Measurements from ENCODE around the gene SLC2A11. TPM values are rescaled to one million over a fixed set of nuclear protein-coding genes. Genes with fewer than 3 reads are reported as not detected.

SLC2A11 gene
- total RNA-seq, 1 donor from 2014 or later: 9.2 TPM

- Mint-ChIP-seq H3K36me3 (ENCODE audit: low read depth, unreplicated experiment) (peaks cover 36% of the 10 kb centered on the region), H3K4me1 (ENCODE audit: unreplicated experiment) (no peaks in the 10 kb centered on the region), H3K9me3 (ENCODE audit: unreplicated experiment) (no peaks in the 10 kb centered on the region), H3K27me3 (ENCODE audit: unreplicated experiment) (peaks cover 10% of the 10 kb centered on the region), H3K4me3 (ENCODE audit: unreplicated experiment) (peak overlapping the region; percentile 47), H3K27ac (ENCODE audit: unreplicated experiment) (no peak overlapping the region)
- no peak for TF ChIP-seq CTCF (IDR thresholded peaks at IDR 0.05; ENCODE audit: unreplicated experiment)
- no peak for DNase-seq (ENCODE audit: low spot score)
Observed at GRCh38 chr22:23828800-23829680, 28.6 kb upstream of the SLC2A11 start.

DNA sequence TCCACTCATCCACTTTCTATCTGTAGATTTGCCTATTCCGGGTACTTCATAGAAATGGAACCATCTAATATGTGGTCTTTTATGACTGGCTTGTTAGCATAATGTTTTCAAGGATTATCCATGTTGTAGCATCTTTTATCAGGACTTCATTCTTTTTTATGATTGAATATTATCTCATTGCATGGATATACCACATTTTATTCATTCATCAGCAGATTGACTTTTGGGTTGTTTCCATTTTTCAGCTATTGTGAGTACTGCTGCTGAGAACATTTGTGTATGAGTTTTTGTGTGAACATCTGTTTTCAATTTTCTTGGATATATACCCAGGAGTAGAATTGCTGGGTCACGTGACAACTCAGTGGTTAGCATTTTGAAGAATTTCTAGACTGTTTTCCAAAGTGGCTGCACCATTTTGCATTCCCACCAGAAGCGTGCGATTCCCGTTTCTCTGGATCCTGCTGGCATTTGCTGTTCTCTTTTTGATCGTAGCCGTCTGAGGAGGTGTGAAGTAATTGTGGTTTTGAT is 27.8 kb upstream of the SLC2A11 start:
- no peak for DNase-seq (ENCODE audit: low spot score)
- peaks cover 34% of the 10 kb centered on the region for H3K36me3 Mint-ChIP-seq (ENCODE audit: low read depth, unreplicated experiment)
- no peaks in the 10 kb centered on the region for H3K4me1 Mint-ChIP-seq (ENCODE audit: unreplicated experiment)
- no peak overlapping the region for H3K27ac Mint-ChIP-seq (ENCODE audit: unreplicated experiment)
- peaks cover 11% of the 10 kb centered on the region for H3K27me3 Mint-ChIP-seq (ENCODE audit: unreplicated experiment)
- H3K4me3 Mint-ChIP-seq (ENCODE audit: unreplicated experiment): peak overlapping the region; percentile 4
- H3K9me3 Mint-ChIP-seq (ENCODE audit: unreplicated experiment): no peaks in the 10 kb centered on the region
- no peak for TF ChIP-seq CTCF (IDR thresholded peaks at IDR 0.05; ENCODE audit: unreplicated experiment)

GRCh38 chr22:23831261-23831660 is 26.4 kb upstream of the SLC2A11 start:
- TF ChIP-seq CTCF (IDR thresholded peaks at IDR 0.05; ENCODE audit: unreplicated experiment): no peak
- peaks cover 10% of the 10 kb centered on the region for H3K27me3 Mint-ChIP-seq (ENCODE audit: unreplicated experiment)
- no peak overlapping the region for H3K27ac Mint-ChIP-seq (ENCODE audit: unreplicated experiment)
- H3K4me1 Mint-ChIP-seq (ENCODE audit: unreplicated experiment): no peaks in the 10 kb centered on the region
- DNase-seq (ENCODE audit: low spot score): no peak
- H3K36me3 Mint-ChIP-seq (ENCODE audit: low read depth, unreplicated experiment): peaks cover 26% of the 10 kb centered on the region
- no peaks in the 10 kb centered on the region for H3K9me3 Mint-ChIP-seq (ENCODE audit: unreplicated experiment)
- H3K4me3 Mint-ChIP-seq (ENCODE audit: unreplicated experiment): no peak overlapping the region

DNA sequence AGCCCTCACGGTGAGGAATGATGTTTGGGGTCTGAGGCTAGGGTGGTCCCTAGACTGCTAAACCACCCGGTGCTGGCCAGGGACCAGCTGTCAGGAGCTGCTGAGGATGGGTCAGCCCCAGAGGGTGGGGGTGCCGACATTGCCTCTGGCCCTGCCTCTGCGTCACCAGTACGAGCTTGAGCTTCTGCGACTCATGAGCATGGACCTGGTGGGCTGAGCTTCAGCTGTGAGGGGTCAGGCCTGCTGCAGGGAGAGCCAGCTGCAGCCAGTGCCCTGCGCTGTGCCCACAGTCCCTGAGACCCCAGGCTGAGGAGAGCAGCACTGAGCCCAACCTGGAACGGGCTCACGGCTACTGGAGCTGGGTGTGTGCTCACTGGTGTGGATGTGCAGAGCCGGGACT is 25.9 kb upstream of the SLC2A11 start:
- H3K27me3 Mint-ChIP-seq (ENCODE audit: unreplicated experiment): peaks cover 10% of the 10 kb centered on the region
- no peaks in the 10 kb centered on the region for H3K9me3 Mint-ChIP-seq (ENCODE audit: unreplicated experiment)
- DNase-seq (ENCODE audit: low spot score): no peak
- no peak overlapping the region for H3K4me3 Mint-ChIP-seq (ENCODE audit: unreplicated experiment)
- no peak for TF ChIP-seq CTCF (IDR thresholded peaks at IDR 0.05; ENCODE audit: unreplicated experiment)
- peaks cover 22% of the 10 kb centered on the region for H3K36me3 Mint-ChIP-seq (ENCODE audit: low read depth, unreplicated experiment)
- peaks cover 3% of the 10 kb centered on the region for H3K4me1 Mint-ChIP-seq (ENCODE audit: unreplicated experiment)
- H3K27ac Mint-ChIP-seq (ENCODE audit: unreplicated experiment): no peak overlapping the region
